Fibroblast of mammary gland (primary cell): Measurements from ENCODE around the gene PIH1D1.
"Not testable (repeated sequence)": the region's sequence is repeated elsewhere in the genome, so short reads cannot be mapped to it uniquely, and the experiment has no call there.

Experiments
- DNase-seq: peaks from one replicate; pipeline ENCODE4 v3.0.0-alpha.2; 2010; ENCODE audit warnings: low read depth
- H3K4me3 ChIP-seq: 2 replicates; pipeline ENCODE4 v1.5.1; 2011; ENCODE audit warnings: low read depth, mild to moderate bottlenecking, low read length, moderate library complexity; ENCODE audit not compliant: control insufficient read depth
- TF ChIP-seq, protein P1 (sequence below): conservative IDR thresholded peaks from 2 replicates; pipeline ENCODE4 v1.5.1; 2011; ENCODE audit warnings: low read depth, low read length, inconsistent platforms; ENCODE audit not compliant: control insufficient read depth, insufficient read depth

The PIH1D1 gene

DNA sequence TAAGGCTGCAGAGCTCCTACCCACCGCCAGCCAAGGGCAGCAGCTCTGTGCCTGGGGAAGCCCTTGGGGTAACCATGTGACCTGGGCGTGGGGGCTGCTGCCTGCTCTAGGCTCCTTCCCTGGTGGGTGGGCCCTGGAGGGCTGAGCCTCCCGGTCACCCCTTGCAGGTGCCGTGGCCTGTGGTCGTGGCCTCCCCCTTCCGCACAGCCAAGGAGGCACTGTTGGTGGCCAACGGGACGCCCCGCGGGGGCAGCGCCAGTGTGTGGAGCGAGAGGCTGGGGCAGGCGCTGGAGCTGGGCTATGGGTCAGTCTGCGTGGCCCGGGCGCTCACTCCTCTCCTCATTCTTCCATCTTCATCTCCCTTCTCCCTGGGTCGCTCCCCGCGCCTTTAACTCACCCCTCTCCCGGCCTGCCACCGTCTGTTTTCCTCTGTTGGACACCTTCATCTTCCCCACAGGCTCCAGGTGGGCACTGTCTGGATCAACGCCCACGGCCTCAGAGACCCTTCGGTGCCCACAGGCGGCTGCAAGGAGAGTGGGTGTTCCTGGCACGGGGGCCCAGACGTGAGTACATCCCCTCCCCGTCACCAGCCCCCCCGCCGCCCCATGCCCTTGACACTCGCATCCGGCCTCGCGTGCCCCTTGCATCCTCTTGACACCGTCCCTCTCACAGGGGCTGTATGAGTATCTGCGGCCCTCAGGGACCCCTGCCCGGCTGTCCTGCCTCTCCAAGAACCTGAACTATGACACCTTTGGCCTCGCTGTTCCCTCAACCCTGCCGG is 12.5 kb upstream of the PIH1D1 start:
- DNase-seq, result no peak
- TF ChIP-seq, protein P1, sequence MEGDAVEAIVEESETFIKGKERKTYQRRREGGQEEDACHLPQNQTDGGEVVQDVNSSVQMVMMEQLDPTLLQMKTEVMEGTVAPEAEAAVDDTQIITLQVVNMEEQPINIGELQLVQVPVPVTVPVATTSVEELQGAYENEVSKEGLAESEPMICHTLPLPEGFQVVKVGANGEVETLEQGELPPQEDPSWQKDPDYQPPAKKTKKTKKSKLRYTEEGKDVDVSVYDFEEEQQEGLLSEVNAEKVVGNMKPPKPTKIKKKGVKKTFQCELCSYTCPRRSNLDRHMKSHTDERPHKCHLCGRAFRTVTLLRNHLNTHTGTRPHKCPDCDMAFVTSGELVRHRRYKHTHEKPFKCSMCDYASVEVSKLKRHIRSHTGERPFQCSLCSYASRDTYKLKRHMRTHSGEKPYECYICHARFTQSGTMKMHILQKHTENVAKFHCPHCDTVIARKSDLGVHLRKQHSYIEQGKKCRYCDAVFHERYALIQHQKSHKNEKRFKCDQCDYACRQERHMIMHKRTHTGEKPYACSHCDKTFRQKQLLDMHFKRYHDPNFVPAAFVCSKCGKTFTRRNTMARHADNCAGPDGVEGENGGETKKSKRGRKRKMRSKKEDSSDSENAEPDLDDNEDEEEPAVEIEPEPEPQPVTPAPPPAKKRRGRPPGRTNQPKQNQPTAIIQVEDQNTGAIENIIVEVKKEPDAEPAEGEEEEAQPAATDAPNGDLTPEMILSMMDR, result no peak
- H3K4me3 ChIP-seq, result no peak overlapping the region

GRCh38 chr19:49462492-49462891 is 10.9 kb upstream of the PIH1D1 start:
- no peak for DNase-seq

GRCh38 chr19:49461656-49462055 is 10.0 kb upstream of the PIH1D1 start:
- TF ChIP-seq, protein P1, result no peak

More at GRCh38 chr19:49462492-49462891, 10.9 kb upstream of the PIH1D1 start:
- TF ChIP-seq, protein P1, result no peak
- H3K4me3 ChIP-seq, result no peak overlapping the region

GRCh38 chr19:49461130-49461529 is 9.5 kb upstream of the PIH1D1 start:
- not testable (repeated sequence) for DNase-seq, H3K4me3 ChIP-seq

More at GRCh38 chr19:49461656-49462055, 10.0 kb upstream of the PIH1D1 start:
- H3K4me3 ChIP-seq, result no peak overlapping the region
- no peak for DNase-seq

DNA sequence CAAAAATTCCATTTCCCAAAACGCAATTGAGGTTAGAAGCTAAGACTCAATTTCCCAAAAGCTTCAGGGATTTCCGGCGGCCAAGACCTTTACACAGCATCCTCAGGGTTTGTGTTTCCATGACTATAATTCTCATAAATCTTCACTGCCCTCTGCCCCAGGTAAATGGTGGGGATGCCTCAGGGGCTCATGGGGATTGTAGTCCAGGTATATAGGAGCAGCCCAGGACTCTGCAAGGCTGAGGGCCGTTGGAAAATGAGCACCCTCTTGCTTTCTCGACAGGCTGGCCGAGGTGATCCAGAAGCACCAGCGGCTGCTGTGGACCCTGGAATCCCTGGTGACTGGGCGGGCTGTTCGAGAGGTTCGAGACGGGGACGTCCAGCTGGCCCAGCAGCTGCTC is 7.8 kb upstream of the PIH1D1 start:
- no peak for DNase-seq
- no peak overlapping the region for H3K4me3 ChIP-seq
- TF ChIP-seq, protein P1, result no peak

DNA sequence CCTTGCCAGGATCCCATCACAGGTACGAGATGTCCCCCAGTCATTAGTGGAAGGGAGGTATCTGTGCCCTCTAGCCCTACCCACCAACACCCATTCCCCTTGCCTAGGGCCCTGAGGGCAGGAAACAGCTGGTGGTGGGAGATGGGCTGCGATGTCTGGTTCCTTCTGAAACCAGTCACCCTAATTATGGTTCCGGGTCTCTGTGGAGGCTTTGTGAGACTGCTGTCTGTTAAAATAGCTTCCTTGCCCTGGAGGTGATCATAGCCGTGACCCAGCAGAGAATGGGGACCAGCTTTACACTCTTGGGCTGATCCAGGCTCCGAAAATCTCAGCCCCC is 6.9 kb upstream of the PIH1D1 start:
- TF ChIP-seq, protein P1, result no peak
- no peak overlapping the region for H3K4me3 ChIP-seq
- DNase-seq, result no peak

- no peak for DNase-seq
- TF ChIP-seq, protein P1, result no peak
- no peak overlapping the region for H3K4me3 ChIP-seq
Observed at GRCh38 chr19:49456326-49456725, 4.7 kb upstream of the PIH1D1 start.
